Neuron (in vitro differentiated cells): ENCODE measurements around the gene TBKBP1.
"Not testable (repeated sequence)": the region's sequence is repeated elsewhere in the genome, so short reads cannot be mapped to it uniquely, and the experiment has no call there.

ENCODE experiments used
- H2AFZ ChIP-seq: one replicate; pipeline ENCODE4 v1.6.1; 2013; ENCODE audit warnings: low read depth, mild to moderate bottlenecking, inconsistent platforms, low read length, moderate library complexity
- H3K27me3 ChIP-seq: one replicate; pipeline ENCODE4 v1.6.1; 2013; ENCODE audit warnings: low read length; ENCODE audit not compliant: insufficient read depth
- H3K36me3 ChIP-seq: one replicate; pipeline ENCODE4 v1.6.1; 2013; ENCODE audit warnings: low read length; ENCODE audit not compliant: insufficient read depth
- H3K4me1 ChIP-seq: one replicate; pipeline ENCODE4 v1.6.1; 2013; ENCODE audit warnings: low read length; ENCODE audit not compliant: insufficient read depth
- H3K4me3 ChIP-seq: 2 replicates; pipeline ENCODE4 v1.5.1; 2013; ENCODE audit warnings: mild to moderate bottlenecking, low read length, moderate library complexity
- H3K9me3 ChIP-seq: one replicate; pipeline ENCODE4 v1.6.1; 2013; ENCODE audit warnings: low read length

Gene TBKBP1

GRCh38 chr17:47665655-47666054 is 28.3 kb upstream of the TBKBP1 start:
- Histone ChIP-seq H3K4me1 (no peaks in the 10 kb centered on the region), H2AFZ (no peak overlapping the region), H3K9me3 (no peaks in the 10 kb centered on the region), H3K36me3 (peaks cover 79% of the 10 kb centered on the region), H3K27me3 (no peaks in the 10 kb centered on the region), H3K4me3 (no peak overlapping the region)

GRCh38 chr17:47669081-47669480 is 24.9 kb upstream of the TBKBP1 start:
- peaks cover 89% of the 10 kb centered on the region for H3K36me3 ChIP-seq
- no peak overlapping the region for H2AFZ ChIP-seq
- H3K4me3 ChIP-seq = no peak overlapping the region
- no peaks in the 10 kb centered on the region for H3K27me3 ChIP-seq
- H3K4me1 ChIP-seq = no peaks in the 10 kb centered on the region
- no peaks in the 10 kb centered on the region for H3K9me3 ChIP-seq

GRCh38 chr17:47670064-47670463 is 23.9 kb upstream of the TBKBP1 start:
- H3K36me3 ChIP-seq = peaks cover 92% of the 10 kb centered on the region
- no peaks in the 10 kb centered on the region for H3K4me1 ChIP-seq
- no peaks in the 10 kb centered on the region for H3K9me3 ChIP-seq
- H3K4me3 ChIP-seq = no peak overlapping the region
- no peaks in the 10 kb centered on the region for H3K27me3 ChIP-seq
- no peak overlapping the region for H2AFZ ChIP-seq

GRCh38 chr17:47674499-47674898 is 19.5 kb upstream of the TBKBP1 start:
- H3K36me3 ChIP-seq = peaks cover 97% of the 10 kb centered on the region
- H2AFZ ChIP-seq = no peak overlapping the region
- no peaks in the 10 kb centered on the region for H3K9me3 ChIP-seq
- no peaks in the 10 kb centered on the region for H3K27me3 ChIP-seq
- no peaks in the 10 kb centered on the region for H3K4me1 ChIP-seq
- H3K4me3 ChIP-seq = no peak overlapping the region

- Histone ChIP-seq H3K9me3 (no peaks in the 10 kb centered on the region), H2AFZ (no peak overlapping the region), H3K36me3 (peaks cover 95% of the 10 kb centered on the region), H3K27me3 (no peaks in the 10 kb centered on the region), H3K4me3 (no peak overlapping the region), H3K4me1 (no peaks in the 10 kb centered on the region)
Observed at GRCh38 chr17:47675380-47676198, 18.4 kb upstream of the TBKBP1 start.

GRCh38 chr17:47676199-47676472 is 17.8 kb upstream of the TBKBP1 start:
- no peak overlapping the region for H2AFZ ChIP-seq
- H3K4me3 ChIP-seq = no peak overlapping the region
- H3K9me3 ChIP-seq = no peaks in the 10 kb centered on the region
- no peaks in the 10 kb centered on the region for H3K27me3 ChIP-seq
- H3K4me1 ChIP-seq = no peaks in the 10 kb centered on the region
- peaks cover 94% of the 10 kb centered on the region for H3K36me3 ChIP-seq

GRCh38 chr17:47676510-47677165 is 17.3 kb upstream of the TBKBP1 start:
- H3K4me1 ChIP-seq = no peaks in the 10 kb centered on the region
- peaks cover 92% of the 10 kb centered on the region for H3K36me3 ChIP-seq
- no peak overlapping the region for H2AFZ ChIP-seq

GRCh38 chr17:47678196-47678595 is 15.8 kb upstream of the TBKBP1 start:
- Histone ChIP-seq H3K9me3 (no peaks in the 10 kb centered on the region), H2AFZ (no peak overlapping the region), H3K27me3 (no peaks in the 10 kb centered on the region), H3K4me3 (no peak overlapping the region), H3K4me1 (no peaks in the 10 kb centered on the region), H3K36me3 (peaks cover 91% of the 10 kb centered on the region)

More at GRCh38 chr17:47676510-47677165, 17.3 kb upstream of the TBKBP1 start:
- Histone ChIP-seq H3K9me3 (no peaks in the 10 kb centered on the region), H3K4me3 (no peak overlapping the region), H3K27me3 (no peaks in the 10 kb centered on the region)

GRCh38 chr17:47682138-47682537 is 11.8 kb upstream of the TBKBP1 start:
- Histone ChIP-seq H3K27me3 (no peaks in the 10 kb centered on the region), H3K4me1 (no peaks in the 10 kb centered on the region), H3K36me3 (peaks cover 83% of the 10 kb centered on the region), H3K4me3 (no peak overlapping the region), H2AFZ (no peak overlapping the region), H3K9me3 (no peaks in the 10 kb centered on the region)

GRCh38 chr17:47682727-47683126 is 11.2 kb upstream of the TBKBP1 start:
- H3K27me3 ChIP-seq, H3K9me3 ChIP-seq, H2AFZ ChIP-seq, H3K4me1 ChIP-seq, H3K4me3 ChIP-seq: not testable (repeated sequence)
- H3K36me3 ChIP-seq = peaks cover 77% of the 10 kb centered on the region

GRCh38 chr17:47684025-47684424 is 9.9 kb upstream of the TBKBP1 start:
- H3K27me3 ChIP-seq = no peaks in the 10 kb centered on the region
- H3K36me3 ChIP-seq = peaks cover 65% of the 10 kb centered on the region
- no peak overlapping the region for H3K4me3 ChIP-seq
- no peaks in the 10 kb centered on the region for H3K9me3 ChIP-seq
- no peaks in the 10 kb centered on the region for H3K4me1 ChIP-seq
- no peak overlapping the region for H2AFZ ChIP-seq

- Histone ChIP-seq H3K36me3 (peaks cover 60% of the 10 kb centered on the region), H2AFZ (no peak overlapping the region), H3K27me3 (no peaks in the 10 kb centered on the region), H3K4me1 (no peaks in the 10 kb centered on the region), H3K9me3 (no peaks in the 10 kb centered on the region), H3K4me3 (no peak overlapping the region)
Observed at GRCh38 chr17:47684535-47685193, 9.3 kb upstream of the TBKBP1 start.

GRCh38 chr17:47685556-47686275 is 8.2 kb upstream of the TBKBP1 start:
- no peak overlapping the region for H3K4me3 ChIP-seq
- H3K9me3 ChIP-seq = no peaks in the 10 kb centered on the region
- H2AFZ ChIP-seq = no peak overlapping the region
- peaks cover 50% of the 10 kb centered on the region for H3K36me3 ChIP-seq
- no peaks in the 10 kb centered on the region for H3K4me1 ChIP-seq
- no peaks in the 10 kb centered on the region for H3K27me3 ChIP-seq
